ENCODE results near the gene PLK3. TPM values are rescaled to one million over a fixed set of nuclear protein-coding genes. Genes with fewer than 3 reads are reported as not detected.

The PLK3 gene
- total and polyA plus RNA-seq, 9 of the 15 experiments (the other 6 are each of a cell fraction or from before 2014, with no cell fraction given): 0.52 to 22.7 (median 11.0) TPM

- TF ChIP-seq E2F4 (CRISPR knock-in tag; IDR thresholded peaks at IDR 0.05; ENCODE audit: low read depth) (no peak), ZNF408 (CRISPR knock-in tag; IDR thresholded peaks at IDR 0.05; ENCODE audit: low read depth) (no peak), E2F5 (CRISPR knock-in tag; IDR thresholded peaks at IDR 0.05) (no peak), ZFX (CRISPR knock-in tag; IDR thresholded peaks at IDR 0.05) (no peak), TFAM (CRISPR knock-in tag; conservative IDR thresholded peaks at IDR 0.05) (no peak), SMAD4 (CRISPR knock-in tag; conservative IDR thresholded peaks at IDR 0.05) (0 out of 2 replicates have a peak, but pooled peaks have one; percentile 28), MNT (conservative IDR thresholded peaks at IDR 0.05) (0 out of 4 replicates have a peak, but pooled peaks of 1 of the 2 experiments have one; percentile 16), SP1 (CRISPR knock-in tag; IDR thresholded peaks at IDR 0.05) (no peak), SREBF2 (CRISPR knock-in tag; IDR thresholded peaks at IDR 0.05) (no peak), PCBP1 (IDR thresholded peaks at IDR 0.05; ENCODE audit: low read depth, low read length, poor library complexity, severe bottlenecking) (no peak), FOXJ3 (CRISPR knock-in tag; IDR thresholded peaks at IDR 0.05) (no peak), HDAC3 (IDR thresholded peaks at IDR 0.05; ENCODE audit: borderline replicate concordance, partially characterized antibody) (no peak), ZNF436 (CRISPR knock-in tag; IDR thresholded peaks at IDR 0.05) (no peak), ATF4 (CRISPR knock-in tag; IDR thresholded peaks at IDR 0.05) (no peak), MYC (IDR thresholded peaks at IDR 0.05; ENCODE audit: low read depth, low read length) (no peak), MYC (CRISPR knock-in tag; IDR thresholded peaks at IDR 0.05; ENCODE audit: borderline replicate concordance, low read depth) (no peak), ZBTB11 (CRISPR knock-in tag; IDR thresholded peaks at IDR 0.05) (peak in 1 of 3 experiments; percentile 57; a peak in 1 of 6 replicates), KHSRP (IDR thresholded peaks at IDR 0.05) (no peak)
These were observed 9.1 kb downstream of the PLK3 start (continued) for GRCh38 chr1:44808938-44809917.
